GM19372 (cell line): Measurements from ENCODE around the gene SRC.

Source experiments
- ATAC-seq: cut with Tn5 transposase; IDR thresholded peaks from one replicate; pipeline ENCODE4 v1.9.1; 2021; ENCODE audit warnings: mild to moderate bottlenecking, low read depth, moderate library complexity; ENCODE audit not compliant: unreplicated experiment

SRC gene

GRCh38 chr20:37379967-37380828 lies 34.3 kb downstream of the SRC start:
- ATAC-seq: no peak

DNA sequence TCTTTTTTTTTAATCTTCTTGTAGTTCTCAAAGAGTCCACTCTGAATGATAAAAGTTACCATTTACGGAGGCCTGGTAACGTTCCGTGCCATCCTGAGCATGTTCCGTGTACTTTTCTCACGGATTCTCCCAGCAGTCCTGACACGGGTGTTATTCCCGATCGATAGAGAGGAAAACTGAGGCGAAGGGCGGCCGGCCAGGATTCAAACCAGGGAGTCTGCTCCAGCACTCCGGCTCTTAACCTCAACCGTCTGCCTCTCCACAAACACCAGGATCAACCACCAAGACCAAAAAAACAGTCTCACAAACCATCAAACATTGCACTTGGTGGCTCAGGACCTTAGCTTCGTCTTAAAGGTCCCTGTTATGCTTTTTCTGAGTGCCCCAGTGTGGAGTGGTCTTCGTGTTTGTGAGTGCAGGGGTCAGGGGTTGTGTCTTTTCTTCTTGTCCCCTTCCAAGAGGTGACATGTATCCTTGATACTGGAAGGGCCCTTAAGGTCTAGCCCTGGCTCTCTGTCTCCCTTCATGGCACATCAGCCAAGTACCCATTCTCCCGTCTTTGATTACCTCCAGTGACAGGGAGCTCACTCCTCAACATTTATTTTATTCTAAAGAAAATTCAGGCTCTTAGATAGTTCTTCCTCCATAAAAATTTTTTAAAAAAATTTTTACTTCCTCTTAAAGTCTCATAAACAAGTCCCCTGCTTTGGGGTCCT lies 35.1 kb downstream of the SRC start:
- no peak for ATAC-seq

DNA sequence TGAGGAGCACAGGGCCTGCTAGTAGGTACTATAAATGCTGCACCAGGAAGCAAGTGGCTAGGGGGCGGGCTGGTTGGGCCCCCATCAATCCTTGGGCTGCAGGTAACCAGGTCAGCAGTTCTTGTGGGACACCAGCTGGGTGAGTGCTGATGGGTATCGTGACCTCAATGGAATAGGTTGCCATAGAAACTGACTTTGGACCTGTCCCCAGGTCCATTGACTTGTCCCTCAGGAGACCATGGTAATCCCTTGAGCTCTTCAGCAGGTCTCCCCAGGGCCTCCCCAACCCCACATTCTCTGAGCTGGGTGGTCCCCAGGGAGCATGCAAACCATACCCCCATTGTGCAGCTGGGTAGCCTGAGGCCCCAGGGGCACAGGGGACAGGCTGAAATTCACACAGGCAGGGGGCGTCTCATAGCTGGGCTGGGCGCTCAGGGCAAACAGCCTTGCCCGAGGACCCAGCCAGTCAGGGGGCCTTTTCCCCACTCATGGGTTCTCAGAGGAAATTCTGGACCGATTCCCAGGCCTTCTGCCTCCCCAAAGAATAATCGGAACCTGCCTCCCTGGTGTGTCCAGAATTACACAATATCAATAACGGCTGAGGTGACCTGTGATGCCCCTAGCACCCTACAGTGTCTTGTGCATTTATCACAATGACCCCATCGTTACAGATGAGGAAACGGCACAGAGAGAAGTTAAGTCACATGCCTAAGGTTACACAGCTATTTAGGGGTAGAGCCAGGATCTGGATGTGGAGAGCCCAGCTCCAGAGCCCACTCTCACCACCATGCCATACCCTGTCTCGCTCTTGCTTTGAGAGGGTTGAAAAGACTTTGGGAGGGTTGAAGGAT lies 35.9 kb downstream of the SRC start:
- no peak for ATAC-seq

DNA sequence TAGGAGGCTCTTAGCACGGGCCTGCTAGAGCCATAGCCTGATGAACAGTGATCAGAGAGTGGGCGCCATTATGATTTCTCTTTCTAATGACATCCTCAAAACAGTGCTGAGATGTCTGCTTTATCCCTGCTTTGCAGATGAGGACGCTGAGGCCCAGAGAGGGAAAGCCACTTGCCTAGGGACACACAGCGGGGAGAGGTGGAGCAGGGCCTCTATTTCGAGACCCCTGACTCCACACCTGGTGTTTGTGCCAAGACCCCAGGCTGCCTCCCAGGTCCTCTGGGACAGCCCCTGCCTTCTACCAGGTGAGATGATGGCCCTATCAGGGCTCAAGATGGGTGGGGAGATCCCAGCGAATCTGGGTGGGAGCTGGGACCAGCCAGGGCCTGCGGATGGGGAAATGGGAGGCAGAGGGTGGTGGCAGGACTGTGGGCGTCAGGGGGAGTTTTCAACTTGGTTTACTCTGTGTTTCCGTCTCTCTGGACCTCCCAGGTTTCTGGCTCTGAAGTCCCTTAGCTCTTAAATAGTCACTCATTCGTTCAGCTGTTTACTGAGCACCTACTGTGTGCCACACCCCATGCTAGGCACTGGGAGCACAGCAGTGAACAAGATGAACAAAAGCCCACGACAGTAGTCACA lies 36.7 kb downstream of the SRC start:
- ATAC-seq: no peak

GRCh38 chr20:37383229-37383989 lies 37.5 kb downstream of the SRC start:
- no peak for ATAC-seq

DNA sequence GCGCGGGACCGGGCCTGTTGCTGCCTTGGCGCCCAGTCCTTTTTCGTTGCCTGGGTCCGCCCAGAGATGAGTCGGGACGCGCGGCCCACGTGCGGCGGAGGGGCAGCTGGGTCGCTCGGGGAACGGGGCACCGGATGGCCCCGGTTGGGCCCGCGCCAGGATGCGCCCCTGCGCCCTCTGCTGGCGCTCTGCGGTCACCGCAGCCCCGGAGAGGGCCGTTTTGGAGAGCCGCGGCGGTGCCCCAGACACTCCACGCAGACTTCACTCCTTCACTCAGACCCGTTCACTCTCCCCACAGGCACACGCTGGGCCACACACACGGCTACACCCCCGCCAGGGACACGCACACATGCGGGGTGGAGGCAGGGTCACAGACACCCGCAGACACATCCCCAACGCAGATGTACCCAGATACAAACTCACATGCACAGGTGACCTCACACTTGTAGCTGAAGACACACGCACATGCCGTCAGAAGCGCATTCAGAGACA lies 38.8 kb downstream of the SRC start:
- ATAC-seq: peak; percentile 54

DNA sequence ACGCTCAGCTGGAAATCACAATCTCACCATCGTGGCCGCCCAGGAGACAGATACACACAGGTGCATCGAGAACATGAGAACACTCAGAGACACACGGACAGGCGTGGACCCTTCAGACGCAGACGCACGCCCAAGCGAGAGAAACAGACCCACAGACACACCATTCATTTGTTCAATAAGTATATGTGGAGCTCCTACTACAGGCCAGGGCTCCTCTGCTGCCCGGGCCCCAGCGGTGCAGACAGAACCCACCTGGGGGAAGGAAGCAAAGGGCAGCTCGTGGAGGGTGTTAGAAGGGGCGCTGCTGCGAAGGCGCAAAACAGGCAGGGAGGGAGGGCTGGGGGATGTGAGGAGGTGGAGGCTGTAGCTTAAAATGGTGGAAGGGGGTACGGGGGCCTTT lies 39.2 kb downstream of the SRC start:
- ATAC-seq: no peak

GRCh38 chr20:37385659-37386504 lies 39.9 kb downstream of the SRC start:
- ATAC-seq: no peak

- ATAC-seq: no peak
Observed at GRCh38 chr20:37386505-37387251, 40.7 kb downstream of the SRC start.

- ATAC-seq: no peak
Observed at GRCh38 chr20:37387519-37388269, 41.8 kb downstream of the SRC start.

- ATAC-seq: no peak
Observed at GRCh38 chr20:37388831-37389230, 42.9 kb downstream of the SRC start.

DNA sequence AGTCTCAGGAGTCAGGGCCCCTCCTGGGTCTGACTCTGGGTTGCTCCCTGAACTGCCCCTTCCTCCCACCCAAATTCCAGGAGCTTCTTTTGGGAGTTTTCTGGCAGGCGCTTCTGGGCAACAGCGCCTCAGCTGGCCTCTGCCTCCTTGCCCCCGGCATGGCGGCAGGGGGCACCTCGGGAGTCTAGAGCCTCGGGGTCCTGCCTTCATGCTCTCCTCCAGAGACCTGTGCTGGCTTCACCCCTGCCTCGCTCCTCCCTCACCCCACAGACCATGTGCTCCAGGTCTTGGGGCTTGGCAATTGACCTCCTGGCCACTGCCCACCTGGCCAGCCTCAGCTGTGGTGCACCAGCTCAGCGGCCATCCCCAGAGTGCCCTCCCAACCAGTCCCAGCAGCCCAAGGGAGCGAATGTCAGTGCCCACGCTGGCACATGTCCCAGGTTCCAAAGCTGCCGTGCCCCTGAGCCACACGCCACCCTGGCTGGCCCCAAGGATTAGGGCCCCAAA lies 43.4 kb downstream of the SRC start:
- ATAC-seq: no peak

DNA sequence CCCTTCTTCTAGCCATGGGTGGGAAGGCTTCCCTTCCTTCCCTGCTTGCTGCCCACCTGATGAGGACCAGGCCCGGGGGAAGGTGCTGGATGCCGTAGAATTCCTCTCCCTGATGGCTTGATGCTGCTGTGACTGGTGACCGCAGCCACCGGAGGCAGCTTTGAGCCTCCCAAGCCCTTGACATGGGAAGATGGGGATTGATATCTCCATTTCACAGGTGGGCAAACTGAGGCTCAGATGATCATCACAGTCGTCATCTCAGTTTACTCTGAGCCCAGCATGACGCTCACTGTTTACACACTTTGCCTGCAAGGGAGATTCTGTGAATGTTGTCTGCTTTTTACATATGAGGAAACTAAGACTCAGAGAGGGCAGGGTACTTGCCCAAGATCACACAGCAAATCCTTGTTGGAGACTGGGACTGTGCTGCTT lies 43.9 kb downstream of the SRC start:
- no peak for ATAC-seq

DNA sequence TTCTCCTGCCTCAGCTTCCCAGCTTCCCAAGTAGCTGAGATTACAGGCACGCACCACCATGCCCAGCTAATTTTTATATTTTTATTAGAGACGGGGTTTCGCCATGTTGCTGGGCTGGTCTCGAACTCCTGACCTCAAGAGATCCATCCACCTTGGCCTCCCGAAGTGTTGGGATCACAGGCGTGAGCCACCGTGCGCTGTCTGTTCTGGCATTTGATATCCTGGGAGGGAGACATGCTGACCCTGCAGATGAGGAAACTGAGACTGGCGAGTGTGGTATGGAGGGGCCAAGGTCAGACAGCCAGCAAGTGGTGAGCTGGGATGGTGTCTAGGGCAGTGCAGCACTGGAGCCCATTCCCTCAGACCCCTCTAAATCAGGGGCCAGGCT lies 44.6 kb downstream of the SRC start:
- ATAC-seq: no peak

GRCh38 chr20:37390891-37391525 lies 45.1 kb downstream of the SRC start:
- ATAC-seq: no peak

DNA sequence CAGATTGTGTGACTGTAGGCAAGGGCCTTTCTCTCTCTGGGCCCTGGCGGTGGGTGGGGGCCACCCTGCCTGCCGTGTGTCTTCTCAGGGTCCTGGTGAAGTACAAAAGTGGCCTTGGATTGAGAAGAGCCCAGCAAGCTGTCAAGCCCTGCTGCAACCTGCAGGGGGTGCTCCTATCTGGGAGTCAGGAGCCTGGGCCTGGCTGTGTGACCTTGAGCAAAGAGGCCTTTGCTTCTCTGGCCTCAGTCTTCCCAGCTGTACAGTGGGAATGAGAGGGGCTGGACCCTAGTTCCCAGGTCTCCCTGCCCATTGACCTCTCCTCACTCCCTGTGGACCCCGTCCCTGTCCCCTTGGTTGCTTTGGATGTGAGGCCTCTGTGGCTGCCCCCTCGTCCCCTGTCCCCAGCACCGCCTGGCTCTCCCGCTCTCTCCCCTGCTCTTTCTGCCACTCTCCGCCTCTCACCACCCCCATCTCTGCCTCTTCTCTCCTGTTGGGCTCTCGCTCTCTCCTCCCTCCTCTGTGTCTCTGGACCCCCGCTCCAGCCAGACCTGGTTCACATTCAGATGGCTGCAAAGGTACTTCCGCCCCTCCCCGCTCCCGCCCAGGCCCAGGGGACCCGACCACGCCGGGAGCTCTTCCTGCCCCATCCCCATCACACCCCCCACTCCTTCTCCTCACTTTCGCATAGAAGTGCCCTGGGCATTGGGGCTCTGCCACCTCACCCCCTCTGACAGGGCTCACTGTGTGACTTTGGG lies 46.7 kb downstream of the SRC start:
- no peak for ATAC-seq
